Keratinocyte (primary cell): ENCODE results near the gene UFM1. TPM values are rescaled to one million over a fixed set of nuclear protein-coding genes. Genes with fewer than 3 reads are reported as not detected.

Source experiments
- DNase-seq: peaks from one replicate; pipeline ENCODE4 v3.0.0-alpha.2; 2011; ENCODE audit warnings: low read depth, missing footprints, low spot score
- FAIRE-seq: peaks from 2 replicates; lab custom pipeline; 2011; peaks lifted over from hg19 to GRCh38; lab: Jason Lieb, UNC
- H2AFZ ChIP-seq: 2 replicates; pipeline ENCODE4 v1.6.0; 2012; ENCODE audit warnings: low read length, control low read depth, inconsistent platforms; ENCODE audit not compliant: control insufficient read depth
- H3K27ac ChIP-seq: 2 replicates; pipeline ENCODE4 v1.5.1; 2011; ENCODE audit warnings: low read length; ENCODE audit not compliant: control insufficient read depth, insufficient read depth
- H3K27me3 ChIP-seq: 3 replicates; pipeline ENCODE4 v1.6.0; 2011; ENCODE audit warnings: low read length; ENCODE audit not compliant: control insufficient read depth, insufficient read depth; ENCODE audit errors: extremely low read depth
- H3K36me3 ChIP-seq, 2 experiments: 2 replicates in 1 of 2; 3 replicates in 1 of 2; pipeline ENCODE4 v1.5.1; 2011; ENCODE audit warnings: low read length in 2 of 2, mild to moderate bottlenecking in 1 of 2; ENCODE audit not compliant: control insufficient read depth in 2 of 2, insufficient read depth in 2 of 2; ENCODE audit errors: extremely low read depth in 1 of 2
- H3K4me1 ChIP-seq: 3 replicates; pipeline ENCODE4 v1.5.1; 2011; ENCODE audit warnings: low read length; ENCODE audit not compliant: control insufficient read depth, insufficient read depth; ENCODE audit errors: extremely low read depth
- H3K4me2 ChIP-seq: 3 replicates; pipeline ENCODE4 v1.6.0; 2011; ENCODE audit warnings: low read depth, low read length; ENCODE audit not compliant: control insufficient read depth, insufficient read depth; ENCODE audit errors: extremely low read depth
- H3K4me3 ChIP-seq, 3 experiments: fragments of 200-600 bp in 1 of 3; sonication (generic) in 1 of 3; 2 replicates in 2 of 3; 3 replicates in 1 of 3; pipeline ENCODE4 v1.5.1; 2011 to 2016; ENCODE audit warnings: low read length in 3 of 3, mild to moderate bottlenecking in 3 of 3, control low read depth in 2 of 3, inconsistent platforms in 1 of 3, low read depth in 1 of 3, mixed read lengths in 1 of 3, mixed run types in 1 of 3, moderate library complexity in 1 of 3; ENCODE audit not compliant: control insufficient read depth in 2 of 3, insufficient read depth in 2 of 3; ENCODE audit errors: extremely low read depth in 1 of 3
- H3K79me2 ChIP-seq: 2 replicates; pipeline ENCODE4 v1.6.0; 2012; ENCODE audit warnings: low read length; ENCODE audit not compliant: control insufficient read depth, insufficient read depth
- H3K9ac ChIP-seq: 3 replicates; pipeline ENCODE4 v1.6.0; 2011; ENCODE audit warnings: low read length; ENCODE audit not compliant: control insufficient read depth, insufficient read depth; ENCODE audit errors: extremely low read depth
- H3K9me1 ChIP-seq: 3 replicates; pipeline ENCODE4 v1.6.0; 2011; ENCODE audit warnings: low read length; ENCODE audit not compliant: control insufficient read depth, insufficient read depth; ENCODE audit errors: extremely low read depth
- H3K9me3 ChIP-seq: 2 replicates; pipeline ENCODE4 v1.5.1; 2012; ENCODE audit warnings: low read depth, low read length; ENCODE audit not compliant: control insufficient read depth
- H4K20me1 ChIP-seq: 3 replicates; pipeline ENCODE4 v1.6.0; 2011; ENCODE audit warnings: low read length; ENCODE audit not compliant: control insufficient read depth, insufficient read depth; ENCODE audit errors: extremely low read depth
- CTCF ChIP-seq, 3 experiments: IDR thresholded peaks in 1 of 3; conservative IDR thresholded peaks in 1 of 3; optimal IDR thresholded peaks in 1 of 3; 2 replicates in 2 of 3; 3 replicates in 1 of 3; pipeline versions ENCODE3 to v1.5.1; 2011; ENCODE audit warnings: low read length in 3 of 3, mild to moderate bottlenecking in 3 of 3, moderate library complexity in 2 of 3, control low read depth in 1 of 3, inconsistent platforms in 1 of 3; ENCODE audit not compliant: insufficient read depth in 2 of 3; ENCODE audit errors: extremely low read depth in 1 of 3
- EZH2 ChIP-seq: IDR thresholded peaks from one replicate; pipeline ENCODE4 v1.6.1; 2012; ENCODE audit warnings: inconsistent platforms, mild to moderate bottlenecking, low read length, moderate library complexity
- dilution Hi-C: fragments of 300-500 bp; cut with MboI; formaldehyde crosslinking; loops from one replicate; pipeline ENCODE4 v1.7.0; 2020; ENCODE audit warnings: low sequenced_read_pairs; ENCODE audit not compliant: extremely low pct_ligation_motif_present
- polyA plus RNA-seq, 5 experiments: library from polyadenylated mRNA; depleted of rRNA in 3 of 5; stranded (reverse) in 3 of 5; stranded (forward) in 1 of 5; unstranded in 1 of 5; fragments of >200 nt; gene quantifications; 1 replicate in 1 of 5; 2 replicates in 3 of 5; 3 replicates in 1 of 5; pipeline versions ENCODE4 v1.2.1 to v1.2.3, GENCODE V29; 2011 to 2012; ENCODE audit warnings: missing spikeins in 2 of 5, low read depth in 1 of 5, low replicate concordance in 1 of 5

The UFM1 gene
- polyA plus RNA-seq, 1 donor (not counting 4 experiments of a cell fraction or from before 2014, with no cell fraction given), result 67.1 TPM

- FAIRE-seq, result no peak
Observed at GRCh38 chr13:38340624-38341023, 9.0 kb upstream of the UFM1 start.

DNA sequence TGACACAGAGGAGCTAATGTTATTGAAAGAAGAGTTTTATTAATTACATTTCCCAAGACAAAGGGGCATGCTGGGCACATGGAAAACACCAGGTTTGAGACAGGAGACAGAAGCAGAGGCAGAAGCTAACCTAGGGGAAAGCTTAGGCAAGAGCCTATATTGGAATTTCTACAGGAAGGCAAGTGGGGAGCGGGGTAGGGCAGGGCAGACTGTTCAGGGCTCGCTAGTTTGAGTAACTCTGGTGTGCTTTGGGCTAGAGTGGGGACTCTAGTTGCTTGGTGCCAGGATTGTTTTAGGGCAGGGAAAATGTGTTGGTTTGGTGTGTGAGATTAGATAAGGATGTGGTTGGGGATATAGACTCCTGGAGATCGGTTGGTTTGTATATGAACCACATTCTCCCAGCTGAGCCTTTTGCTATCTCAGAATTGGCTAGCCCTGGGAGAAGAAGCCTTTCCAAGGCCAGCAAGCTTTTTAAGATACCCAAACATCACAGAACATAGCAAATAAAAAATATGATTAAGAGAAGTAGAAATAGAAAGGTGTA lies 8.4 kb upstream of the UFM1 start:
- Histone ChIP-seq H3K27ac (no peak overlapping the region), H4K20me1 (no peaks in the 10 kb centered on the region), H3K9me1 (no peaks in the 10 kb centered on the region), H3K9ac (no peak overlapping the region), H3K27me3 (no peaks in the 10 kb centered on the region), H3K4me3 (no peak overlapping the region), H3K4me1 (peaks cover 4% of the 10 kb centered on the region), H3K9me3 (no peaks in the 10 kb centered on the region), H2AFZ (no peak overlapping the region), H3K79me2 (no peaks in the 10 kb centered on the region), H3K4me2 (no peak overlapping the region), H3K36me3 (no peaks in the 10 kb centered on the region)
- FAIRE-seq (no peak), DNase-seq (no peak)
- dilution Hi-C loops, result no loop called here
- TF ChIP-seq EZH2 (no peak), CTCF (optimal IDR thresholded peaks at IDR 0.05 in 1 of 3, IDR thresholded peaks at IDR 0.05 in 1 of 3, conservative IDR thresholded peaks at IDR 0.05 in 1 of 3; ENCODE audit: extremely low read depth in 1 of 3, insufficient read depth in 2 of 3, low read length in 3 of 3) (no peak)

More at GRCh38 chr13:38340624-38341023, 9.0 kb upstream of the UFM1 start:
- no peak for DNase-seq
- no peak overlapping the region for H3K4me3 ChIP-seq
- no peak overlapping the region for H3K27ac ChIP-seq
- dilution Hi-C loops, result no loop called here
- no peaks in the 10 kb centered on the region for H4K20me1 ChIP-seq
- H3K4me1 ChIP-seq, result no peaks in the 10 kb centered on the region
- no peak overlapping the region for H3K4me2 ChIP-seq
- H3K27me3 ChIP-seq, result no peaks in the 10 kb centered on the region
- no peaks in the 10 kb centered on the region for H3K9me1 ChIP-seq
- no peaks in the 10 kb centered on the region for H3K9me3 ChIP-seq
- no peak overlapping the region for H2AFZ ChIP-seq
- H3K36me3 ChIP-seq, result no peaks in the 10 kb centered on the region
- H3K9ac ChIP-seq, result no peak overlapping the region
- TF ChIP-seq EZH2, result no peak
- no peak for TF ChIP-seq CTCF (optimal IDR thresholded peaks at IDR 0.05 in 1 of 3, IDR thresholded peaks at IDR 0.05 in 1 of 3, conservative IDR thresholded peaks at IDR 0.05 in 1 of 3; ENCODE audit: extremely low read depth in 1 of 3, insufficient read depth in 2 of 3, low read length in 3 of 3)
- H3K79me2 ChIP-seq, result no peaks in the 10 kb centered on the region
